Stimulated activated CD8-positive, alpha-beta memory T cell treated with anti-CD3 and anti-CD28 coated beads, Interleukin-7, amount 100 ng/mL, for 1 hour (primary cell): Measurements from ENCODE around the gene UNC5A.

Source experiments
- DNase-seq, 2 donors: peaks; one replicate each; pipeline ENCODE4 v3.0.0-alpha.2; 2020; ENCODE audit warnings: low read depth in 2 of 2

The UNC5A gene

GRCh38 chr5:176879663-176880361 lies 69.5 kb downstream of the UNC5A start:
- no peak for DNase-seq

- DNase-seq: no peak
These were observed 70.1 kb downstream of the UNC5A start for GRCh38 chr5:176880366-176881020.

- no peak for DNase-seq
These were observed 70.8 kb downstream of the UNC5A start for GRCh38 chr5:176881021-176881749.

- no peak for DNase-seq
These were observed 71.6 kb downstream of the UNC5A start for GRCh38 chr5:176881816-176882566.

- DNase-seq: no peak
These were observed 72.2 kb downstream of the UNC5A start for GRCh38 chr5:176882567-176882903.

GRCh38 chr5:176883700-176884570 lies 73.6 kb downstream of the UNC5A start:
- DNase-seq: no peak

- DNase-seq: no peak
These were observed 74.2 kb downstream of the UNC5A start for GRCh38 chr5:176884571-176884890.

- DNase-seq: no peak
These were observed 76.2 kb downstream of the UNC5A start for GRCh38 chr5:176886336-176887251.

GRCh38 chr5:176887252-176887849 lies 77.0 kb downstream of the UNC5A start:
- no peak for DNase-seq

GRCh38 chr5:176888016-176888864 lies 77.9 kb downstream of the UNC5A start:
- no peak for DNase-seq

GRCh38 chr5:176888865-176889165 lies 78.5 kb downstream of the UNC5A start:
- DNase-seq: no peak

- no peak for DNase-seq
These were observed 79.2 kb downstream of the UNC5A start for GRCh38 chr5:176889321-176890280.

- DNase-seq: no peak
These were observed 80.3 kb downstream of the UNC5A start for GRCh38 chr5:176890455-176891330.

GRCh38 chr5:176891331-176891958 lies 81.1 kb downstream of the UNC5A start:
- DNase-seq: no peak

GRCh38 chr5:176892663-176893062 lies 82.3 kb downstream of the UNC5A start:
- DNase-seq: no peak

- DNase-seq: no peak
These were observed 83.9 kb downstream of the UNC5A start for GRCh38 chr5:176894298-176894697.

GRCh38 chr5:176895831-176896230 lies 85.5 kb downstream of the UNC5A start:
- no peak for DNase-seq
